Suprapubic skin (tissue), 3 donors: ENCODE measurements around the gene FERMT2.

Source experiments
- EP300 ChIP-seq: sonication (generic); formaldehyde crosslinking; IDR thresholded peaks from one replicate; pipeline ENCODE4 v1.6.1; 2017; ENCODE audit warnings: antibody characterized with exemption
- TF ChIP-seq, protein P1 (sequence below), 2 donors: fragments of 200-600 bp in 1 of 2; fragments of 450-650 bp in 1 of 2; sonication (generic) in 1 of 2; IDR thresholded peaks; one replicate each; pipeline ENCODE4 v1.5.1; 2016 to 2019; ENCODE audit warnings: antibody characterized with exemption in 2 of 2, mild to moderate bottlenecking in 1 of 2, moderate library complexity in 1 of 2

GRCh38 chr14:52998376-52999015 lies 47.6 kb upstream of the FERMT2 start:
- TF ChIP-seq, protein P1, sequence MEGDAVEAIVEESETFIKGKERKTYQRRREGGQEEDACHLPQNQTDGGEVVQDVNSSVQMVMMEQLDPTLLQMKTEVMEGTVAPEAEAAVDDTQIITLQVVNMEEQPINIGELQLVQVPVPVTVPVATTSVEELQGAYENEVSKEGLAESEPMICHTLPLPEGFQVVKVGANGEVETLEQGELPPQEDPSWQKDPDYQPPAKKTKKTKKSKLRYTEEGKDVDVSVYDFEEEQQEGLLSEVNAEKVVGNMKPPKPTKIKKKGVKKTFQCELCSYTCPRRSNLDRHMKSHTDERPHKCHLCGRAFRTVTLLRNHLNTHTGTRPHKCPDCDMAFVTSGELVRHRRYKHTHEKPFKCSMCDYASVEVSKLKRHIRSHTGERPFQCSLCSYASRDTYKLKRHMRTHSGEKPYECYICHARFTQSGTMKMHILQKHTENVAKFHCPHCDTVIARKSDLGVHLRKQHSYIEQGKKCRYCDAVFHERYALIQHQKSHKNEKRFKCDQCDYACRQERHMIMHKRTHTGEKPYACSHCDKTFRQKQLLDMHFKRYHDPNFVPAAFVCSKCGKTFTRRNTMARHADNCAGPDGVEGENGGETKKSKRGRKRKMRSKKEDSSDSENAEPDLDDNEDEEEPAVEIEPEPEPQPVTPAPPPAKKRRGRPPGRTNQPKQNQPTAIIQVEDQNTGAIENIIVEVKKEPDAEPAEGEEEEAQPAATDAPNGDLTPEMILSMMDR (IDR thresholded peaks at IDR 0.05) = no peak
- TF ChIP-seq EP300 = no peak
